Transverse colon (tissue), 4 donors: Measurements from ENCODE around the gene OR2V1. TPM values are rescaled to one million over a fixed set of nuclear protein-coding genes. Genes with fewer than 3 reads are reported as not detected.

Experiments
- DNase-seq: peaks from one replicate; pipeline ENCODE4 v3.0.0-alpha.2; 2019
- H3K27ac ChIP-seq, 4 donors: fragments of 200-600 bp; sonication (generic); 2 replicates each; pipeline ENCODE4 v1.5.1; 2016 to 2018; ENCODE audit warnings: inconsistent platforms in 4 of 4
- H3K27me3 ChIP-seq: fragments of 200-600 bp; sonication (generic); 2 replicates; pipeline ENCODE4 v1.5.1; 2017; ENCODE audit warnings: inconsistent platforms
- H3K36me3 ChIP-seq, 4 donors: fragments of 200-600 bp; sonication (generic); 2 replicates each; pipeline ENCODE4 v1.5.1; 2017 to 2019; ENCODE audit warnings: inconsistent platforms in 4 of 4
- H3K4me1 ChIP-seq, 4 donors: fragments of 200-600 bp; sonication (generic); 2 replicates each; pipeline ENCODE4 v1.5.1; 2017 to 2020; ENCODE audit warnings: inconsistent platforms in 4 of 4
- H3K4me3 ChIP-seq, 4 donors: fragments of 200-600 bp; sonication (generic); 1 replicate in 1 of 4; 2 replicates in 3 of 4; pipeline versions ENCODE4 v1.5.1 to v1.6.1; 2017 to 2019; ENCODE audit warnings: inconsistent platforms in 4 of 4
- H3K9me3 ChIP-seq, 2 donors: fragments of 200-600 bp; sonication (generic); 2 replicates each; pipeline ENCODE4 v1.5.1; 2017 to 2019; ENCODE audit warnings: inconsistent platforms in 2 of 2
- EP300 ChIP-seq: sonication (generic); formaldehyde crosslinking; IDR thresholded peaks from one replicate; pipeline ENCODE4 v1.6.1; 2017; ENCODE audit warnings: antibody characterized with exemption, low read depth
- POLR2A ChIP-seq: fragments of 450-650 bp; IDR thresholded peaks from one replicate; pipeline ENCODE4 v1.6.1; 2016; ENCODE audit warnings: antibody characterized with exemption, mild to moderate bottlenecking, moderate library complexity
- POLR2AphosphoS5 ChIP-seq, 3 donors: sonication (generic); formaldehyde crosslinking; IDR thresholded peaks; one replicate each; pipeline ENCODE4 v1.6.1; 2016; ENCODE audit warnings: antibody characterized with exemption in 3 of 3
- in situ Hi-C, 4 donors: fragments of 200-750 bp; cut with MboI; loops; one replicate each; pipeline versions ENCODE4 v1.15.0 to v1.15.1; 2017; ENCODE audit warnings: low sequenced_read_pairs in 3 of 4, low pct_ligation_motif_present in 1 of 4, low pct_unique_long_range_greater_than_20kb in 1 of 4
- intact Hi-C: fragments of 100-400 bp; cut with DNase I; formaldehyde crosslinking; loops from one replicate; pipeline ENCODE4 v1.15.1; 2023; ENCODE audit warnings: low total_unique reads
- total RNA-seq, 4 donors: library from RNA; depleted of rRNA; stranded (reverse); fragments of >200 nt; gene quantifications; one replicate each; pipeline ENCODE4 v1.1.0, GENCODE V29; 2016
- TF ChIP-seq, protein P1 (sequence below), 5 experiments: fragments of 200-600 bp in 3 of 5; fragments of 450-650 bp in 2 of 5; sonication (generic) in 3 of 5; IDR thresholded peaks; 1 replicate in 2 of 5; 2 replicates in 3 of 5; pipeline ENCODE4 v1.5.1; 2016 to 2017; ENCODE audit warnings: antibody characterized with exemption in 5 of 5, inconsistent platforms in 3 of 5, mild to moderate bottlenecking in 2 of 5, moderate library complexity in 1 of 5

Gene OR2V1
- total RNA-seq, 4 donors from 2014 or later = not detected

DNA sequence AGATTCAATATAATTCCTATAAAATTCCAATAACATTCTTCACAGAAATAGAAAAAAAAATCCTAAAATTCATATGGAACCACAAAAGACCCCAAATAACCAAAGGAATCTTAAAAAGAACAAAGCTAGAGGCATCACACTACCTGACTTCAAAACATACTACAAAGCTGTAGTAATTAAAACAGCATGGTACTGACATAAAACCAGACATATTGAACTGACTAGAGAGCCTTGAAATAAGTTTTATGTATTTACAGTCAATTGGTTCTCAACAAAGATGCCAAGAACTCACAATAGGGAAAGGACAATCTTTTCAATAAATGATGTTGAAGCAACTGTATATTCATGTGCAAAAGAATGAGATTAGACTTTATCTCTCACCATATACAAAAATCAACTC, 54.0 kb downstream of the OR2V1 start:
- Histone ChIP-seq H3K27me3 (peaks cover 44% of the 10 kb centered on the region), H3K4me3 (no peak overlapping the region), H3K27ac (no peak overlapping the region), H3K4me1 (no peaks in the 10 kb centered on the region), H3K9me3 (peaks cover 3 to 7% of the 10 kb centered on the region in 2 donors), H3K36me3 (no peaks in the 10 kb centered on the region)
- intact Hi-C loops (no loop called here), in situ Hi-C loops (no loop called here)
- TF ChIP-seq, protein P1, sequence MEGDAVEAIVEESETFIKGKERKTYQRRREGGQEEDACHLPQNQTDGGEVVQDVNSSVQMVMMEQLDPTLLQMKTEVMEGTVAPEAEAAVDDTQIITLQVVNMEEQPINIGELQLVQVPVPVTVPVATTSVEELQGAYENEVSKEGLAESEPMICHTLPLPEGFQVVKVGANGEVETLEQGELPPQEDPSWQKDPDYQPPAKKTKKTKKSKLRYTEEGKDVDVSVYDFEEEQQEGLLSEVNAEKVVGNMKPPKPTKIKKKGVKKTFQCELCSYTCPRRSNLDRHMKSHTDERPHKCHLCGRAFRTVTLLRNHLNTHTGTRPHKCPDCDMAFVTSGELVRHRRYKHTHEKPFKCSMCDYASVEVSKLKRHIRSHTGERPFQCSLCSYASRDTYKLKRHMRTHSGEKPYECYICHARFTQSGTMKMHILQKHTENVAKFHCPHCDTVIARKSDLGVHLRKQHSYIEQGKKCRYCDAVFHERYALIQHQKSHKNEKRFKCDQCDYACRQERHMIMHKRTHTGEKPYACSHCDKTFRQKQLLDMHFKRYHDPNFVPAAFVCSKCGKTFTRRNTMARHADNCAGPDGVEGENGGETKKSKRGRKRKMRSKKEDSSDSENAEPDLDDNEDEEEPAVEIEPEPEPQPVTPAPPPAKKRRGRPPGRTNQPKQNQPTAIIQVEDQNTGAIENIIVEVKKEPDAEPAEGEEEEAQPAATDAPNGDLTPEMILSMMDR (IDR thresholded peaks at IDR 0.05) = no peak
- TF ChIP-seq EP300 = no peak
- no peak for TF ChIP-seq POLR2AphosphoS5 (IDR thresholded peaks at IDR 0.05)
- TF ChIP-seq POLR2A = no peak
- no peak for DNase-seq

Other genes starting within 250 kb of the OR2V1 start
- 100 to 1,000 TPM in 1 of 4 donors, 10 to 100 TPM in 3; 19.7 to 156 (median 59.0) TPM for gene BTNL8, start 232.0 kb downstream of the OR2V1 start, total RNA-seq
- gene BTNL3, start 142.3 kb downstream of the OR2V1 start, total RNA-seq = 100 to 1,000 TPM in 1 of 4 donors, 10 to 100 TPM in 3; 15.7 to 146 (median 34.7) TPM
- 10 to 100 TPM in 3 of 4 donors, 1 to 10 TPM in 1; 2.5 to 96.5 (median 15.4) TPM for gene BTNL9, start 90.9 kb downstream of the OR2V1 start, total RNA-seq
- gene OR2V2, start 16.4 kb upstream of the OR2V1 start, total RNA-seq = not detected
- 10 to 100 TPM in 1 of 4 donors, 1 to 10 TPM in 2, not detected in 1; 2.5 to 16.7 (median 7.5) TPM for gene TRIM7, start 74.0 kb upstream of the OR2V1 start, total RNA-seq
- 10 to 100 TPM; 17.9 to 23.9 (median 18.7) TPM for gene TRIM41, start 92.1 kb upstream of the OR2V1 start, total RNA-seq
- gene RACK1, start 112.7 kb upstream of the OR2V1 start, total RNA-seq = 1,000 to 10,000 TPM; 1,633 to 1,930 (median 1,753) TPM
- gene TRIM52, start 130.0 kb upstream of the OR2V1 start, total RNA-seq = 10 to 100 TPM; 14.7 to 24.3 (median 20.4) TPM
- not detected for gene OR4F3, start 236.1 kb upstream of the OR2V1 start, total RNA-seq